ENCODE data around the gene RELL2. TPM values are rescaled to one million over a fixed set of nuclear protein-coding genes. Genes with fewer than 3 reads are reported as not detected.

Gene RELL2
- total RNA-seq, 4 donors from 2014 or later, result 0.49 to 1.9 (median 1.4) TPM

GRCh38 chr5:141641634-141642267 is 5.0 kb downstream of the RELL2 start:
- TF ChIP-seq, protein P1, sequence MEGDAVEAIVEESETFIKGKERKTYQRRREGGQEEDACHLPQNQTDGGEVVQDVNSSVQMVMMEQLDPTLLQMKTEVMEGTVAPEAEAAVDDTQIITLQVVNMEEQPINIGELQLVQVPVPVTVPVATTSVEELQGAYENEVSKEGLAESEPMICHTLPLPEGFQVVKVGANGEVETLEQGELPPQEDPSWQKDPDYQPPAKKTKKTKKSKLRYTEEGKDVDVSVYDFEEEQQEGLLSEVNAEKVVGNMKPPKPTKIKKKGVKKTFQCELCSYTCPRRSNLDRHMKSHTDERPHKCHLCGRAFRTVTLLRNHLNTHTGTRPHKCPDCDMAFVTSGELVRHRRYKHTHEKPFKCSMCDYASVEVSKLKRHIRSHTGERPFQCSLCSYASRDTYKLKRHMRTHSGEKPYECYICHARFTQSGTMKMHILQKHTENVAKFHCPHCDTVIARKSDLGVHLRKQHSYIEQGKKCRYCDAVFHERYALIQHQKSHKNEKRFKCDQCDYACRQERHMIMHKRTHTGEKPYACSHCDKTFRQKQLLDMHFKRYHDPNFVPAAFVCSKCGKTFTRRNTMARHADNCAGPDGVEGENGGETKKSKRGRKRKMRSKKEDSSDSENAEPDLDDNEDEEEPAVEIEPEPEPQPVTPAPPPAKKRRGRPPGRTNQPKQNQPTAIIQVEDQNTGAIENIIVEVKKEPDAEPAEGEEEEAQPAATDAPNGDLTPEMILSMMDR (IDR thresholded peaks at IDR 0.05; ENCODE audit: low read depth), result no peak

- TF ChIP-seq, protein P1 (IDR thresholded peaks at IDR 0.05; ENCODE audit: low read depth), result no peak
Observed at GRCh38 chr5:141646026-141646425, 9.2 kb downstream of the RELL2 start.

DNA sequence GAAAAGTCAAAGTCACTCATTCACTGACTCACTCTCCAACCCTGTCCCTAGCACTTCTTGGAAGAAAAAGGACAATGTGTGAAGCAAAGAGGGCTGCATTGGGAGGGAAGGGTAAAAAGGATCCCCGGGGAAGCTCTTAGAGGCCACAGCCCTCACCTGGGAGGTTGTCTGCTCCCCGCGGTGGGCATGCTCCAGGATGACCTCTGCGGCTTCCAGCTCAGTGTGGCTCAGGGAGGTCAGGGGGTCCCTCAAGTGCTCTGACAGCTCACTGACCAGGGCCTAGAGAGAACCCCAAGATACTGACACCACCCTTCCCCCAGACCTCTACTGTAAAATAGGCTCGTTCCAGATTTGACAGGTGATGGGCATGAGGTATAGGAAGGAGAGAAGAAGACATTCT is 10.4 kb downstream of the RELL2 start:
- TF ChIP-seq, protein P1 (IDR thresholded peaks at IDR 0.05; ENCODE audit: low read depth), result no peak

DNA sequence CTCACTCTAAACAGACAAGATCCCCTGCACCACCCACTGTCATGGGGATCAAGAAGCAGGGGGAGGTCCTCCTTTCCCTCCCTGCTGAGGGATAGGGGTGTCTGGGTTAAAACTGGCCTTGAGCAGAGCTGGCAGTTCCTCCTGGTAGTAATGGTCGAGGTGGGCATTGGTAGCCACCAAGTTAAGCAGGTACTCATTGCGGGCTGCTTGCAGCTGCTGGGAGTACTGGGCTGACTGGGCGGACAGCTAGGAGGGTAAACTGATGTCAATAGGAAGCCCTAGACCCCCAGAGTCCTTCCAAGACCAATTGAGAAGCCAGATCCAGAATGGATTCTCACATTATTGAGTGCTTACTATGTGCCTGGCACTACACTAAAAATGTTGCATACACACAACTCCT is 11.1 kb downstream of the RELL2 start:
- TF ChIP-seq, protein P1 (IDR thresholded peaks at IDR 0.05; ENCODE audit: low read depth), result no peak

DNA sequence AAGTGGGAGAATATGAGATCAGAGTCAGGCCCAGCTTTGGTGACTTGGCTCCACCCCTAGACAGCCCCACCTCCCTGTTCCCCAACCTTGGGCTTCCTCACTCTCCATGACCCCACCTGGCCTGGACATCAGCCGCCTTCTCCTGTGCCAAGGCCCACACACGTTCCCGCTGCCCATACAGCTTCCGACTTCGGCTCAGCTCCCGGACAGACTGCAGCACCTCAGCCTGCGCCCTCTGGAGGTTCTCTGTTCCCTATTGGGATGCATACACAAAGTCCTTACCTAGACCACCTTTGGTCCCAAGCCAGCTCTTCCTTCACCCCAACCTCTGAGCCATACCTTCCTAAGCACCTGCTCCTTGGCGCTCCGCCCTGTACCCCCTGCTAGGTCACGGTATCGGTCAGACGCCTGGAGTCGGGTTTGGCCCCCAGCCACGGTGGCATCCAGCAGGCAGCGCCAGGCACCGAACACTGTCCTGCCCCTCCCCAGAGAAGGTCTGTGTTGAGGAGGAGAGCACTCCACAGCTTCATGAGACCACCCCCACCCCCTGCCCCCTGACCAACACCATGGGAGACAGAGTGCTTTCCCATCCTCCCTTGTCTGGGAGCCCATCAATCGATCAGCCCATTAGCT is 12.4 kb downstream of the RELL2 start:
- TF ChIP-seq, protein P1 (IDR thresholded peaks at IDR 0.05; ENCODE audit: low read depth), result no peak

DNA sequence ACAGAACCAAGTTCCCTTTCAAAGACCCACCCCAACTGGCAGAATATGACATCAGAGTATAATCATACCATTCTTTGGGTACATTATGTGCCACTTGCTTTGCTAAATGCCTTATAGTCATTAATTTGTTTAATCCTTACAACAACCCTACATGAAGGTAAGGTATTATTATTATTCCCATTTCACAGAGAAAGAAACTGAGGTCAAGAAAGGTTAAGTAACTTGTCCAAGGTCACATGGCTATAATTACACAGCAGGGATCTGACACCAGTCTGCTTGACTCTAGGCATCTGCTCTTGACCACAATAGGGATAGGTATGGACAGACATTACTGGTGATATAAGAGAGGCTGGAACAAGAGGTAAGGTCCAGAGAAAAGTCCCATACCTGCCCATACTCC is 13.2 kb downstream of the RELL2 start:
- TF ChIP-seq, protein P1 (IDR thresholded peaks at IDR 0.05; ENCODE audit: low read depth), result no peak

- TF ChIP-seq, protein P1 (IDR thresholded peaks at IDR 0.05; ENCODE audit: low read depth), result no peak
Observed at GRCh38 chr5:141650851-141651727, 14.3 kb downstream of the RELL2 start, which contains the start of gene FCHSD1. FCHSD1 (minus strand) TSS chr5:141651418; CDS start chr5:141651368, 50 bp downstream.
